ENCODE measurements around the gene SLC23A1. TPM values are rescaled to one million over a fixed set of nuclear protein-coding genes. Genes with fewer than 3 reads are reported as not detected.

Gene SLC23A1
- total RNA-seq, 4 donors from 2014 or later, result not detected

- Histone ChIP-seq H3K27ac (peak overlapping the region; percentile 75 to 80 (median 76)), H3K9me3 (no peaks in the 10 kb centered on the region), H3K4me3 (no peak overlapping the region), H3K36me3 (peaks cover 0 to 42% of the 10 kb centered on the region in 2 donors), H3K27me3 (no peaks in the 10 kb centered on the region), H3K4me1 (peaks cover 8 to 22% of the 10 kb centered on the region in 2 donors)
- in situ Hi-C loops (cut with MboI; ENCODE audit: low sequenced_read_pairs in 4 of 4) (loop anchor here in 1 of 4 donors (5.0 kb wide), 1 partner anchor 92 kb away; no protein-coding TSS in a partner anchor), intact Hi-C loops (cut with DNase I; ENCODE audit: low total_unique reads) (no loop called here)
- DNase-seq (no peak), ATAC-seq (peak in 1 of 2 donors; percentile 50)
- no peak for TF ChIP-seq POLR2A (IDR thresholded peaks at IDR 0.05)
- TF ChIP-seq, protein P1, sequence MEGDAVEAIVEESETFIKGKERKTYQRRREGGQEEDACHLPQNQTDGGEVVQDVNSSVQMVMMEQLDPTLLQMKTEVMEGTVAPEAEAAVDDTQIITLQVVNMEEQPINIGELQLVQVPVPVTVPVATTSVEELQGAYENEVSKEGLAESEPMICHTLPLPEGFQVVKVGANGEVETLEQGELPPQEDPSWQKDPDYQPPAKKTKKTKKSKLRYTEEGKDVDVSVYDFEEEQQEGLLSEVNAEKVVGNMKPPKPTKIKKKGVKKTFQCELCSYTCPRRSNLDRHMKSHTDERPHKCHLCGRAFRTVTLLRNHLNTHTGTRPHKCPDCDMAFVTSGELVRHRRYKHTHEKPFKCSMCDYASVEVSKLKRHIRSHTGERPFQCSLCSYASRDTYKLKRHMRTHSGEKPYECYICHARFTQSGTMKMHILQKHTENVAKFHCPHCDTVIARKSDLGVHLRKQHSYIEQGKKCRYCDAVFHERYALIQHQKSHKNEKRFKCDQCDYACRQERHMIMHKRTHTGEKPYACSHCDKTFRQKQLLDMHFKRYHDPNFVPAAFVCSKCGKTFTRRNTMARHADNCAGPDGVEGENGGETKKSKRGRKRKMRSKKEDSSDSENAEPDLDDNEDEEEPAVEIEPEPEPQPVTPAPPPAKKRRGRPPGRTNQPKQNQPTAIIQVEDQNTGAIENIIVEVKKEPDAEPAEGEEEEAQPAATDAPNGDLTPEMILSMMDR (IDR thresholded peaks at IDR 0.05 in 4 of 5, conservative IDR thresholded peaks at IDR 0.05 in 1 of 5), result no peak
These were observed 42.4 kb upstream of the SLC23A1 start for GRCh38 chr5:139425497-139425896.

- Histone ChIP-seq H3K4me1 (peaks cover 33 to 46% of the 10 kb centered on the region in 2 donors), H3K27me3 (no peaks in the 10 kb centered on the region), H3K4me3 (no peak overlapping the region), H3K27ac (peak overlapping the region in 1 of 4 donors; percentile 24), H3K36me3 (peaks cover 0 to 32% of the 10 kb centered on the region in 2 donors), H3K9me3 (no peaks in the 10 kb centered on the region)
- in situ Hi-C loops (cut with MboI; ENCODE audit: low sequenced_read_pairs in 4 of 4), result loop anchor here in 2 of 4 donors (5.0 kb wide), 1 partner anchor 95 kb away; no protein-coding TSS in a partner anchor
- intact Hi-C loops (cut with DNase I; ENCODE audit: low total_unique reads), result loop anchor here (1.0 to 2.0 kb wide), 2 partner anchors 91 to 342 kb away; no protein-coding TSS in a partner anchor
- DNase-seq, result no peak
- ATAC-seq, result peak; percentile 53 to 74
- no peak for TF ChIP-seq POLR2A (IDR thresholded peaks at IDR 0.05)
- TF ChIP-seq, protein P1 (IDR thresholded peaks at IDR 0.05 in 4 of 5, conservative IDR thresholded peaks at IDR 0.05 in 1 of 5), result peak; percentile 61 to 82 (median 78)
These were observed 39.3 kb upstream of the SLC23A1 start for GRCh38 chr5:139422307-139422893.

DNA sequence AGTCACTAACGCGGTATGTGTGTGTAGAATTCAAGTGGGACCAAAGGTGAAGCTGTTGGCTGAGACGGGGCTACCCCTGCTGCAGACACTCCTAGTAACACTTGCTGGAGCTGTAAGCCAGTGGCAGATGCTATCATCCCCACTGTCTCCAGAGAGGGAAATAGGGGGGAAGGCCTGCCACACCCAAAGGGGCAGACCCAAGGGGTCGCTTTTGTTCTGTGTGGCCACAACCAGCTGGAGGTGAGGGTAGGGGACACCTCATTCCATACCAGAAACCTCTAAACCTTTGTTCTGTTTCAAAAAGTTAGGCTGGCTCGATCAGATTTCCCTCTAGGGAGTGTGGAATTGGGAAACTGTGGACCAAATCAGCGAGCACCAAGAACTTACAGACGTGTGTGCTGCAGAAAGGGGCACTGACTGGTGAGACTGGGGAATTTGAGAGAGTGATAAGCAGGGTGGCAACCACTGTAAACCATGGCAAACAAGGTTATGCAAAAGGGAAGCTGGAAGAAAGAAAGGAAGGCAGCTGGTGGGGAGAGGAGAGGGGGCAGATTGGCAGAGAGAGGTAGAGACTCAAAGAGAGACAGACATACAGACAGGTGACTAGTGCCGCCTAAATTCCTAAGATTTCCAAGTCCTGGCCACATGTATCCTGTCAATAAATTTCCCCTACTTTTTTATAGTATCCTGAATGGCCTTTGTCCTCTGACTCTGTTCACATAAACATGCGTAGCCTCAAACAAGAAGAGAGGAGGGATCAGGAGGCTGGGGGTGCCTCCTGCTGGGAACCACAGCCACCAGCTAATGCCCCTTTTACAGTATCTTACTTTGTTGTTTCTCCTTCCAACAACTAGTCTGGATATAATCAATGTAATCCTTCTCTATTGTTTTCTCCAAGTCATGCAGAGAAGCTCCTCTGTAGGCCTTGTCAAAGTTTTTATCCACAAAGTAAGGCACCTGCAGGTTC, 36.4 kb upstream of the SLC23A1 start:
- no peaks in the 10 kb centered on the region for H3K9me3 ChIP-seq
- no peak for DNase-seq
- no peaks in the 10 kb centered on the region for H3K27me3 ChIP-seq
- in situ Hi-C loops (cut with MboI; ENCODE audit: low sequenced_read_pairs in 4 of 4) (loop anchor here in 3 of 4 donors (5.0 kb wide), 1 partner anchor 98 kb away; no protein-coding TSS in a partner anchor), intact Hi-C loops (cut with DNase I; ENCODE audit: low total_unique reads) (loop anchor here (5.0 to 10.0 kb wide), 3 partner anchors 143 to 265 kb away; partner anchors contain the start of gene UBE2D2)
- peak overlapping the region; percentile 83 to 90 (median 87) for H3K27ac ChIP-seq
- peaks cover 52 to 58% of the 10 kb centered on the region in 2 donors for H3K4me1 ChIP-seq
- H3K36me3 ChIP-seq, result peaks cover 0 to 22% of the 10 kb centered on the region in 2 donors
- no peak for TF ChIP-seq POLR2A (IDR thresholded peaks at IDR 0.05)
- TF ChIP-seq, protein P1 (IDR thresholded peaks at IDR 0.05 in 4 of 5, conservative IDR thresholded peaks at IDR 0.05 in 1 of 5), result no peak
- H3K4me3 ChIP-seq, result no peak overlapping the region
- ATAC-seq, result no peak

GRCh38 chr5:139418793-139419192, 35.7 kb upstream of the SLC23A1 start:
- DNase-seq, result no peak
- Histone ChIP-seq H3K4me1 (peaks cover 58 to 60% of the 10 kb centered on the region in 2 donors), H3K27me3 (no peaks in the 10 kb centered on the region), H3K27ac (peak overlapping the region; percentile 83 to 90 (median 87)), H3K4me3 (no peak overlapping the region), H3K9me3 (no peaks in the 10 kb centered on the region), H3K36me3 (peaks cover 0 to 20% of the 10 kb centered on the region in 2 donors)
- no peak for TF ChIP-seq POLR2A (IDR thresholded peaks at IDR 0.05)
- TF ChIP-seq, protein P1 (IDR thresholded peaks at IDR 0.05 in 4 of 5, conservative IDR thresholded peaks at IDR 0.05 in 1 of 5), result no peak
- intact Hi-C loops (cut with DNase I; ENCODE audit: low total_unique reads), result loop anchor here (5.0 to 10.0 kb wide), 3 partner anchors 144 to 266 kb away; partner anchors contain the start of gene UBE2D2
- ATAC-seq, result no peak
- in situ Hi-C loops (cut with MboI; ENCODE audit: low sequenced_read_pairs in 4 of 4), result loop anchor here in 1 of 4 donors (5.0 kb wide), 1 partner anchor 99 kb away; no protein-coding TSS in a partner anchor
